Liver (tissue), 3 donors: ENCODE measurements around the gene UPK1A.

Source experiments
- ATF3 ChIP-seq: IDR thresholded peaks from 2 replicates; pipeline ENCODE4 v1.6.1; 2016; ENCODE audit warnings: antibody characterized with exemption
- CTCF ChIP-seq: fragments of 150-350 bp; IDR thresholded peaks from 2 replicates; pipeline ENCODE4 v1.5.1; 2017; ENCODE audit warnings: improper control_type of control experiment, low read depth, low read length; ENCODE audit not compliant: missing input control
- JUND ChIP-seq, 2 donors: IDR thresholded peaks; 2 replicates each; pipeline ENCODE4 v1.6.1; 2016; ENCODE audit warnings: antibody characterized with exemption in 2 of 2
- MAX ChIP-seq: IDR thresholded peaks from 2 replicates; pipeline ENCODE4 v1.6.1; 2016; ENCODE audit warnings: antibody characterized with exemption
- RAD21 ChIP-seq, 2 donors: IDR thresholded peaks; 2 replicates each; pipeline ENCODE4 v1.6.1; 2016; ENCODE audit warnings: antibody characterized with exemption in 2 of 2, mild to moderate bottlenecking in 2 of 2
- REST ChIP-seq: IDR thresholded peaks from 2 replicates; pipeline ENCODE4 v1.6.1; 2016; ENCODE audit warnings: antibody characterized with exemption, mild to moderate bottlenecking
- SP1 ChIP-seq: IDR thresholded peaks from 2 replicates; pipeline ENCODE4 v1.6.1; 2018; ENCODE audit warnings: antibody characterized with exemption, mild to moderate bottlenecking
- TAF1 ChIP-seq: conservative IDR thresholded peaks from 2 replicates; pipeline ENCODE4 v1.6.1; 2016; ENCODE audit warnings: antibody characterized with exemption, mild to moderate bottlenecking
- YY1 ChIP-seq: IDR thresholded peaks from 2 replicates; pipeline ENCODE4 v1.6.1; 2016; ENCODE audit warnings: antibody characterized with exemption, mild to moderate bottlenecking
- donor health status: healthy.
- donor health status: healthy.

- no peak for TF ChIP-seq CTCF
- TF ChIP-seq MAX: no peak
- TF ChIP-seq ATF3: no peak
- no peak for TF ChIP-seq JUND (IDR thresholded peaks at IDR 0.05)
- no peak for TF ChIP-seq RAD21 (IDR thresholded peaks at IDR 0.05)
- no peak for TF ChIP-seq SP1
- no peak for TF ChIP-seq REST
- TF ChIP-seq TAF1: no peak
- no peak for TF ChIP-seq YY1
Observed at GRCh38 chr19:35665604-35666003, 713 bp upstream of the UPK1A start.
